Measurements from ENCODE around the gene PLBD2. TPM values are rescaled to one million over a fixed set of nuclear protein-coding genes. Genes with fewer than 3 reads are reported as not detected.

The PLBD2 gene
- total RNA-seq, 3 donors from 2014 or later = 14.3 to 27.8 (median 25.9) TPM

DNA sequence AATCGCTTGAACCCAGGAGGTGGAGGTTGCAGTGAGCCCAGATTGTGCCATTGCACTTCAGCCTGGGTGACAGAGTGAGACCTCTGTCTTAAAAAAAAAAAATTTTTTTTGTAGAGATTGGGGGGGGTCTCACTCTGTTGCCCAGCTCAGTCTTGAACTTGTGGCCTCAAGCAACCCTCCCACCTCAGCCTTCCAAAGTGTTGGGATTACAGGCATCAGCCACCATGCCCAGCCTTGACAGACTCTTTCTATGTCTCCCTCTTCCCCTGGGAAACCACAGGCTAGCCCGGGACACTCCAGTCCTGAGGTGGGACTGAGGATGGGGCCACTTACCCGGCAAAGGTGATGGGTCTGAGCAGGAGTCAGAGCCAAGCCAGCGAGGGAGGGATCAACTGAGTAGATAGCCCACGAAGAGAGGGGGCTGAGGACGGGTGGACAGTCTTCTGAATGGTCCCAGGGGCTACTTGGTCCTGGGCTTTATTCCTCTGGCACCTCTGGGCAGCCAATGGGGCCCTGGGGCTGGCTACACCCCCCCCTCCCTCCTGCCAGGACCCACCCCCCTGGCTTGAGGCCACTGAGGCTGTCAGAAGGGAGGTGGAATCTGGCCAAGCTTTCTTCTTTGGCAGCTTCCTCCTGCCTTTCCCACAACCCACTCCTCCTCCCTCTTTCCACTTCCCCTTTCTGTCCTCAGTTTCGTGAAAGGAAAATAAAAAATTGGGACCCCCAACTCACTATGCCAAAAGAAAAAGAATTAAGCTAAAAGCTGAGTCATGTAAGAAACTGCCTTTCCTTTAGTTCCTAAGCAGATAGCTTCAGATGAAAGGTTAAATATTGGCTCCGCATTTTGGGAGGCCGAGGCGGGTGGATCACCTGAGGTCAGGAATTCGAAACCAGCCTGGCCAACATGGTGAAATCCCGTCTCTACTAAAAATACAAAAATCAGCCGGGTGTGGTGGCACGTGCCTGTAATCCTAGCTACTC, 45.3 kb downstream of the PLBD2 start, which contains the start of gene SDS:
Gene SDS (minus strand): TSS at position 453 of the 981 bp plus-strand sequence. CDS start 4,179 bp downstream, outside the sequence.
- no peaks in the 10 kb centered on the region for H3K9me3 ChIP-seq
- no peak within 1 kb of the TSS for H3K4me3 ChIP-seq
- ATAC-seq = peak; percentile 65
- intact Hi-C loops (cut with DNase I, micrococcal nuclease) = no loop called here
- TF ChIP-seq, protein P1, sequence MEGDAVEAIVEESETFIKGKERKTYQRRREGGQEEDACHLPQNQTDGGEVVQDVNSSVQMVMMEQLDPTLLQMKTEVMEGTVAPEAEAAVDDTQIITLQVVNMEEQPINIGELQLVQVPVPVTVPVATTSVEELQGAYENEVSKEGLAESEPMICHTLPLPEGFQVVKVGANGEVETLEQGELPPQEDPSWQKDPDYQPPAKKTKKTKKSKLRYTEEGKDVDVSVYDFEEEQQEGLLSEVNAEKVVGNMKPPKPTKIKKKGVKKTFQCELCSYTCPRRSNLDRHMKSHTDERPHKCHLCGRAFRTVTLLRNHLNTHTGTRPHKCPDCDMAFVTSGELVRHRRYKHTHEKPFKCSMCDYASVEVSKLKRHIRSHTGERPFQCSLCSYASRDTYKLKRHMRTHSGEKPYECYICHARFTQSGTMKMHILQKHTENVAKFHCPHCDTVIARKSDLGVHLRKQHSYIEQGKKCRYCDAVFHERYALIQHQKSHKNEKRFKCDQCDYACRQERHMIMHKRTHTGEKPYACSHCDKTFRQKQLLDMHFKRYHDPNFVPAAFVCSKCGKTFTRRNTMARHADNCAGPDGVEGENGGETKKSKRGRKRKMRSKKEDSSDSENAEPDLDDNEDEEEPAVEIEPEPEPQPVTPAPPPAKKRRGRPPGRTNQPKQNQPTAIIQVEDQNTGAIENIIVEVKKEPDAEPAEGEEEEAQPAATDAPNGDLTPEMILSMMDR (IDR thresholded peaks at IDR 0.05) = no peak
- DNase-seq = peak in 2 of 3 donors; percentile 45 to 51
- H3K36me3 ChIP-seq (ENCODE audit: low read depth) = no peaks in the 10 kb centered on the region
- no peaks in the 10 kb centered on the region for H3K4me1 ChIP-seq (ENCODE audit: low read depth)

DNA sequence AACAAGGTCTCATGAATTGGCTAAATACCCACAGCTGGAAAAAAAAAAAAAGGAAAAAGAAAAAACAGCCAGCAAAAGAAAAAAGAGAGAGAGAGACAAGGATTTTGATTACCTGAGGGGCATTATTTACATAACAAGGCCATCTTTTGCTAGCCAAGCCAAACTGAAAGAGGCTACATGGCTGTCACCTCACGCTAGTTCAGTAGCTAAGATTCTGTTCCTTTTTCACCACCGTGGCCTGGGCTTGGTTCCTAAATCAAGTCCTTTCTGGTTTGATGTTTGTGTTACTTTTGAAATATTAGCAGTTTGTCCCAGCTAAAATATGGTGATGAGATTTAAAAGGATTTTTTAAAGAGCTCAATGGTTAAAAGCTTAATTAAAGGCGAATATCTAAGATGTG, 47.3 kb downstream of the PLBD2 start:
- TF ChIP-seq, protein P1 (IDR thresholded peaks at IDR 0.05) = no peak
- H3K9me3 ChIP-seq = no peaks in the 10 kb centered on the region
- ATAC-seq (no peak), DNase-seq (peak in 1 of 3 donors; percentile 9)
- no peaks in the 10 kb centered on the region for H3K36me3 ChIP-seq (ENCODE audit: low read depth)
- H3K4me1 ChIP-seq (ENCODE audit: low read depth) = no peaks in the 10 kb centered on the region
- intact Hi-C loops (cut with DNase I, micrococcal nuclease) = no loop called here
- H3K4me3 ChIP-seq = no peak overlapping the region

DNA sequence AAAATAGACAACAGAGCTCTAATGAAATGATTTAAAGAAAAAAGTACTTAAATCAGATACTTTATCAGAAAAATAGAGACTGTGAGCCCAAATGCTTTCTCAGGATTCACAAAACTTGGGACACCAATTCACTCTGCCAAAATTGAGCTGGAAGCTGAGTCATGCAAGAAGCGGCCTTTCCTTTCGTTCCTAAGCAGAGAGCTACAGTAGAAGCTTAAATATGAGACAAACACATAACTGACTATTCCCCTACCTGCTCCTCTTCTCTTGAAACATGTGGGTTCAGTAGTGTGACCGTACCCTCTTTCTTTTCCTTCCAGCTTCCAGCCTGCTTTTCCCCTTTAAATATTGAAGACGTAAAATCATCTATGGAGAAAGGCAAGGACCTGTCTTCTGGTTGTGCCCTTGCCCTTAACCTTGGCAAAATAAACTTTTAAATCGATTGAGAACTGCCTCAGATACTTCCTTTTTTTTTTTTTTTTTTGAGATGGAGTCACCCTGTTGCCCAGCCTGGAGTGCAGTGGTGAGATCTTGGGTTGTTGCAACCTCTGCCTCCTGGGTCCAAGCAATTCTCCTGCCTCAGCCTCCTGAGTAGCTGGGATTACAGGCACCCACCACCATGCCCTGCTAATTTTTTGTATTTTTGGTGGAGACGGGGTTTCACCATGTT, 49.7 kb downstream of the PLBD2 start:
- no peak for DNase-seq
- no peaks in the 10 kb centered on the region for H3K36me3 ChIP-seq (ENCODE audit: low read depth)
- intact Hi-C loops (cut with DNase I, micrococcal nuclease) = no loop called here
- TF ChIP-seq, protein P1 (IDR thresholded peaks at IDR 0.05) = no peak
- H3K4me3 ChIP-seq = no peak overlapping the region
- no peaks in the 10 kb centered on the region for H3K9me3 ChIP-seq
- no peak for ATAC-seq
- no peaks in the 10 kb centered on the region for H3K4me1 ChIP-seq (ENCODE audit: low read depth)

DNA sequence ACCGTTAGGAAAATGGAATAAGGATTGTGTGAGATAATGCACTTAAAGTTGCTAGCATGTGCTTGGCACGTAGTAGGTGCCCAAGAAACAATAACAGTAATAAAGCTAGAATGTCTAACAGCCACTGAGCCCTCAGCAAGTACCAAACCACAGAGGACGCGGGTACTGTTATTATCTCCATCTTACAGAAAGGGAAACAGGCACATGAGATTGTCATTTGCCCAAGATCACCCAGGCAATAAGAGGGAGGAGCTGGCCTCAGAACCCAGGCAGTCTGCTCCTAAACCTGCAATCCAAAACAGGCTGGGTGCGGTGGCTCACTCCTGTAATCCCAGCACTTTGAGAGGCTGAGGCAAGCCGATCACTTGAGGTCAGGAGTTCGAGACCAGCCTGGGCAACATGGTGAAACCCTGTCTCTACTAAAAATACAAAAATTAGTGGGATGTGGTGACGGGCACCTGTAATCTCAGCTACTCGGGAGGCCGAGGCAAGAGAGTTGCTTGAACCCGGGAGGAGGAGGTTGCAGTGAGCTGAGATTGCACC, 50.4 kb downstream of the PLBD2 start:
- Histone ChIP-seq H3K4me1 (ENCODE audit: low read depth) (no peaks in the 10 kb centered on the region), H3K36me3 (ENCODE audit: low read depth) (no peaks in the 10 kb centered on the region), H3K4me3 (no peak overlapping the region), H3K9me3 (no peaks in the 10 kb centered on the region)
- no peak for DNase-seq
- no peak for ATAC-seq
- intact Hi-C loops (cut with DNase I, micrococcal nuclease) = no loop called here
- TF ChIP-seq, protein P1 (IDR thresholded peaks at IDR 0.05) = no peak

DNA sequence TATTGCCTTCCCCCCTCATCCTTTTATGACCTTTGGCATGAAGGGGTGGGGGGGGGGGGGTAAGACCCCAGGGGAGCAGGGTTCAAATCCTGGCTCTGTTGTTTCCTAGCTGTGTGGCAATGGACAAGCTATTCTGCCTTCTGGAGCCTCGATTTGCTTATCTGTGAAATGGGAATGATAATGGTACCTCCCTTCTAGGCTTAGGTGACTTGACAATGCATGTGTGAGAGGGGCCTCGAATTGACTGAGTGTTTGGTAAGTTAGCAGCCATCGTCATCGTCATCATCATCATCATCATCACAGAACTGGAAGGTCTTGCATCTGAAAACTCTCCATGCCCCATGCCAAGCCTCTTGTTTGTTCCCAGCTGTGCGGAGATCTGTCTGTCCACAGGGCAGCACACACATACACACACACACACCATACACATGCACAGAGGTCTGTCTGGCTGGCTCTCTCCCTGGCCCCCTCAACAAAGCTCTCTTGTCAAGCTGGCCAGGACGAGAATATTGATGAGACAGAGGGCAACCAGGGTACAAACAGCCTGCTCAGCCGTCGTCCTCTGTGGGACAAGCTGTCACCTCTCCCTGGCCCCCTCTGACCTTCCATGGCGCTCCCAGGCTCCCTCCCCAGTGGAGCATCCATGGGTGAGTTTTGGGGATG, 51.2 kb downstream of the PLBD2 start:
- no peak overlapping the region for H3K4me3 ChIP-seq
- DNase-seq (no peak), ATAC-seq (no peak)
- H3K36me3 ChIP-seq (ENCODE audit: low read depth) = no peaks in the 10 kb centered on the region
- no peaks in the 10 kb centered on the region for H3K9me3 ChIP-seq
- intact Hi-C loops (cut with DNase I, micrococcal nuclease) = no loop called here
- TF ChIP-seq, protein P1 (IDR thresholded peaks at IDR 0.05) = no peak
- no peaks in the 10 kb centered on the region for H3K4me1 ChIP-seq (ENCODE audit: low read depth)

Data from mucosa of descending colon (tissue), 3 donors.